NCI-H2107 treated with DMSO at 0.1 percent for 48 hours (cell line): ENCODE measurements around the gene SLC9C1.

Source experiments
- DNase-seq: peaks from one replicate; lab custom pipeline; 2025; ENCODE audit not compliant: unreplicated experiment; lab: John Stamatoyannopoulos, UW

SLC9C1 gene

GRCh38 chr3:112132975-112133448 is 161.0 kb downstream of the SLC9C1 start, which contains the start of gene GCSAM:
GCSAM (minus strand) TSS chr3:112133248; CDS start chr3:112133120, 128 bp downstream.
- DNase-seq: no peak

- no peak for DNase-seq
These were observed 161.5 kb downstream of the SLC9C1 start for GRCh38 chr3:112132554-112132953.

GRCh38 chr3:112132088-112132487 is 161.9 kb downstream of the SLC9C1 start:
- no peak for DNase-seq

GRCh38 chr3:112131111-112131510 is 162.9 kb downstream of the SLC9C1 start:
- no peak for DNase-seq

GRCh38 chr3:112130638-112130993 is 163.4 kb downstream of the SLC9C1 start:
- no peak for DNase-seq

GRCh38 chr3:112129925-112130637 is 163.9 kb downstream of the SLC9C1 start:
- no peak for DNase-seq

- no peak for DNase-seq
These were observed 164.9 kb downstream of the SLC9C1 start for GRCh38 chr3:112128843-112129727.

- DNase-seq: no peak
These were observed 166.2 kb downstream of the SLC9C1 start for GRCh38 chr3:112127522-112128494.

GRCh38 chr3:112126511-112126911 is 167.5 kb downstream of the SLC9C1 start:
- DNase-seq: no peak

- DNase-seq: no peak
These were observed 169.0 kb downstream of the SLC9C1 start for GRCh38 chr3:112124907-112125607.

GRCh38 chr3:112123548-112123947 is 170.5 kb downstream of the SLC9C1 start:
- no peak for DNase-seq

GRCh38 chr3:112122870-112123269 is 171.1 kb downstream of the SLC9C1 start:
- no peak for DNase-seq

GRCh38 chr3:112121577-112122547 is 172.2 kb downstream of the SLC9C1 start:
- no peak for DNase-seq

GRCh38 chr3:112119962-112120836 is 173.8 kb downstream of the SLC9C1 start:
- no peak for DNase-seq

- no peak for DNase-seq
These were observed 176.0 kb downstream of the SLC9C1 start for GRCh38 chr3:112117841-112118571.

- DNase-seq: no peak
These were observed 176.6 kb downstream of the SLC9C1 start for GRCh38 chr3:112117415-112117814.

- no peak for DNase-seq
These were observed 177.2 kb downstream of the SLC9C1 start for GRCh38 chr3:112116748-112117186.
